GM12891 (cell line): ENCODE measurements around the gene OR4D2.

Experiments used
- POLR2A ChIP-seq: IDR thresholded peaks from 2 replicates; pipeline ENCODE4 v1.6.1; 2011; ENCODE audit warnings: low read depth, low read length, control low read depth
- POLR2AphosphoS5 ChIP-seq: IDR thresholded peaks from 2 replicates; pipeline ENCODE4 v1.6.1; 2011; ENCODE audit warnings: low read depth, low read length, control low read depth
- TAF1 ChIP-seq: IDR thresholded peaks from 2 replicates; pipeline ENCODE4 v1.6.1; 2011; ENCODE audit warnings: low read depth, low read length, control low read depth

GRCh38 chr17:58187675-58188074, 20.9 kb downstream of the OR4D2 start:
- TF ChIP-seq POLR2A (no peak), POLR2AphosphoS5 (no peak), TAF1 (no peak)
